SH-SY5Y (cell line): Measurements from ENCODE around the gene ATG3.

Experiments used
- GATA2 ChIP-seq: IDR thresholded peaks from 2 replicates; pipeline ENCODE4 v1.6.1; 2011; ENCODE audit warnings: mild to moderate bottlenecking, low read depth, low read length
- GATA3 ChIP-seq: IDR thresholded peaks from 2 replicates; pipeline ENCODE4 v1.6.1; 2011; ENCODE audit warnings: low read depth, mild to moderate bottlenecking, low read length, moderate library complexity

- TF ChIP-seq GATA2 (no peak), GATA3 (no peak)
Measured at GRCh38 chr3:112498914-112499711, 62.6 kb downstream of the ATG3 start, which contains the start of gene BTLA.
